Activated T-cell treated with anti-CD3 and anti-CD28 coated beads for 48 hours (primary cell): ENCODE measurements around the gene GPX4.
A peak's percentile ranks its signal among the peaks of the same experiment; 100 is the strongest.

Experiments
- DNase-seq: peaks from one replicate; pipeline ENCODE4 v3.0.0-alpha.2; 2020; ENCODE audit warnings: low read depth

GPX4 gene

DNA sequence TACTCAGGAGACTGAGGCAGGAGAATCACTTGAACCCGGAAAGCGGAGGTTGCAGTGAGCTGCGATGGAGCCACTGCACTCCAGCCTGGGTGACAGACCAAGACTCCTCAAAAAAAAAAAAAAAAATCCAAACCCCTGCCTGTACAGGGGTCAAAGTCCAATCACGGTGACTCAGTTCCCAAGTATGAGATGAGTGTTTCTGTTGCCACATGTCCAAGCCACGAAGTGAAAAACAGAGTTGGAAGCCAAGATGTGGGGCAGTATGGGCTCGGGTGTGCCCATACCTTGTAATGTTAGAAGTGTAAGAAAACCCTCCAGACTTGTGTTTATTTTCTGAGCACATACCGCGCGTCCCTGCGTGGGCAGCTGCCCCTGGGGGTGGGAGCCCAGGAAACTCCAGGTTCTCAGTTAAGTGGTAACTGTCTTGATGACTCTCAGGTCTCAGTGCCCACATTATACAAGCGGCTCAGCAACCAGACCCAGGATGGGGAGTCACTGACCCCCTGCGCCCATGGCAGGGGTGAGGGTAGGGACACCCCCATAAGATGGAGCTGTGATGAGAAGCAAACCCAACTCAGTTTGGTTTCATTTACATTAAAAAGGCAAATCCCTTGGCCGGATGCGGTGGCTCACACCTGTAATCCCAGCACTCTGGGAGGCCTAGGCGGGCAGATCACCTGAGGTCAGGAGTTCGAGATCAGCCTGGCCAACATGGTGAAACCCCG, 1.2 kb upstream of the GPX4 start:
- DNase-seq = peak; percentile 71

GRCh38 chr19:1103132-1103707, 574 bp upstream of the GPX4 start:
- DNase-seq = no peak

DNA sequence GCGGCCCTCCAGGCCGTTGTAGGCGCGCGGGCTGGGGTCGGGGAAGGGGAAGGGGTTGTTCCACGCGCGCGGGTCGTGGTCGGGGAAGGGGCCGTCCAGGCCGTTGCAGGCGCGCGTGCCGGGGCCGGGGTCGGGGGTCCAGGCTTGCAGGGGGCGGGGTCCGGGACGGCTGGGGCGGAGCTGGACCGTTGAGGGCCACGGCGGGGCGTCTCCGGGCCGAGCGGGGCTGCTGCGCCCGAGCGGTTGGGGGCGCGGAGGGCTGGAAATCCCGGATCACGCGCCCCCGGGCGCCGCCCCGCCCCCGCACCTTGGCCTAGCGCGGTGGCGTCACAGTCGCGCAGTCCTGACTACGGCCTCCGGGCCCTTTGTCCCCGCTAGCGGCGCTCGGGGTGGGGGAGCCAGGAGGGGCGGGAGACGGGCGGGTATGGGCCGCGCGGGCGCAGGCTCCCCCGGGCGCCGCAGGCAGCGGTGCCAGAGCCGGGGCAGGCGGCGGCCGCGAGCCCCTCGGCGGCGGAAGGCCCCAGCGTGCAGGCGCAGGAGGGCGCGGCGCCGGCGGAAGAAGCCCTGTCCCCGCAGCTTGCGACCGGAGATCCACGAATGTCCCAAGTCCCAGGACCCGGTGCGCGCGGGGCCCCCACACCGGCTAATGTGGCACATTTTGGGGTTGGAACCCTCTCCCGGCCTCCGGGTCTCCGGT, 665 bp downstream of the GPX4 start:
- DNase-seq = peak; percentile 73

- DNase-seq = no peak
These were observed 1.4 kb downstream of the GPX4 start for GRCh38 chr19:1105008-1105872.

GRCh38 chr19:1105873-1106840, 2.4 kb downstream of the GPX4 start:
- no peak for DNase-seq

GRCh38 chr19:1106841-1107660, 3.3 kb downstream of the GPX4 start:
- no peak for DNase-seq

DNA sequence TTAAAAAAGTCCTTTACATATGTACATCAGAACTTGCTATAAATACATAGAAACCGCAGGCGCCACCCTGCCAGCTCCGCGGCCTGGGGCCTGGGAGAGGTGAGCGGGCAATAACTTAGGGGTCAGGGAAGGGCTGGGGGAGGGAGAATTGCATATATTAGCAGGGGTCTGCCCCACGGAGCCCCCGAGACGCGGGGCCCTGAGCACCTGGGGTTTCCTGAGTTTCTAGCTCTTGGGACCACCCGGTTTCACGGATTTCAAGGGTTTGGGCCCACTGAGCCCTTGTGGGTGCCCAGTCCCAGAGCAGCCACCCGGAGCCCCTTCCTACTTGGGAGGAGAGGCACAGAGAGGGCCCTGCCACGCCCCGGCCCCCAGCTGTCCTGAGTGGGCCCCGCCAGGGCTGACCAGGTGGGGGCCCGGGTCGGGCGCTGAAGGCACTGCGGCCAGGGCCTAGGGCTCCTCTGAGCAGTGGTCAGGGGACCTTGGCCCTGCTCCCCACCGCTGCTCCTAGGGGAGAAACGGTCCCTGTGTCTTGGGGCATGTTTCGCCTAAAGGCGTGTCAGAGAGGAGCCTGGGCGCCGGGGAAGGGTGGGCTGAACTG, 4.0 kb downstream of the GPX4 start:
- DNase-seq = no peak

GRCh38 chr19:1108291-1109031, 4.7 kb downstream of the GPX4 start:
- no peak for DNase-seq

- no peak for DNase-seq
These were observed 5.3 kb downstream of the GPX4 start for GRCh38 chr19:1109032-1109551.

GRCh38 chr19:1109697-1110671, 6.2 kb downstream of the GPX4 start:
- DNase-seq = no peak

DNA sequence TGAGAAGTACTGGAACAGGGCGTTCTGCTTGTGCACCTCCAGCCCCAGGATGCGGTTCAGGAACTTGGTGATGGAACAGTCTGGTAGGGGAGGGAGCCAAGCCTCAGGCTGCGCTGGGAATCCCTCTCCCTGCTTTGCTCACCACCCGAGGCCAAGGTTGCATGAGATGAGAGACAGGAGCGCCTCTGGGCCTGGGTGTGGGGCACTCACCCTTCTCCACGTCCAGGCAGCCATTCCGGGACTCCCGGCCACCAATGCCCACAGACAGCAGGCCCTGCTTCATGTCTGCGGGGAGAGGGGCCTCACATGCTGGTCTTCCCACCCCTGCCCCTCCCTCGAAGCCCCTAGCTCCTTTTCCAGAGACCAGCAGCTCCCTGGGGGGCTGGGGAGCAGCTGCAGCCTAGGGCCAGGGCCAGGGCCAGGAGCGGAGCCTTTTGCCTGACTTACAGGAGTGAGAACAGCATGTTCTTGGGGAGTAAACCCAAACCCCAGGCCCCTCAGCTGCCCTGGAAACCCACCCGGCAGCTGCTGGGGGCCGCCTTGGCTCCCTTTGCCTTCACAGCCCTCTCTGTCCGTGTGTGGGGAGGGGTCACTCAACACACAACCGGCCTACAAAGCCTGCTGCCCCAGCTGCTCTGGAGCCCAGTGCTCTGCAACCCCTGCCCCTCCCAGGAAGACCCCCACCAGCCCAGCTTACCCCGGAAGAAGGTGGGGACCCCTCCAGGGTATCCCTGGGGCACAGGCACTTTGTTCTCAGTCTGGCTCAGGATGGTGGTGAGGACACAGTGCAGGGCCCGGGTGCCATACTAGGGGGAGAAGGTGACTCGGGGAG, 7.2 kb downstream of the GPX4 start:
- DNase-seq = no peak

GRCh38 chr19:1111641-1112267, 8.0 kb downstream of the GPX4 start:
- DNase-seq = no peak

GRCh38 chr19:1112268-1113029, 8.7 kb downstream of the GPX4 start:
- DNase-seq = no peak

- peak; percentile 82 for DNase-seq
These were observed 9.5 kb downstream of the GPX4 start for GRCh38 chr19:1113030-1113985.
